GM23338 (cell line): ENCODE data around the gene STK24. TPM values are rescaled to one million over a fixed set of nuclear protein-coding genes. Genes with fewer than 3 reads are reported as not detected.

Source experiments
- ATAC-seq: fragments of 200-7000 bp; cut with Tn5 transposase; 3 replicates; pipeline ENCODE4 v1.9.1; 2020
- DNase-seq: peaks from one replicate; pipeline ENCODE4 v3.0.0-alpha.2; 2015; ENCODE audit warnings: low spot score
- H2AFZ ChIP-seq: fragments of 200-600 bp; sonication (generic); 2 replicates; pipeline ENCODE4 v1.8.0; 2016; ENCODE audit warnings: antibody characterized with exemption, mild to moderate bottlenecking, moderate library complexity
- H3F3A ChIP-seq: fragments of 200-600 bp; sonication (generic); replicated peaks from 2 replicates; pipeline ENCODE4 v1.8.0; 2017; ENCODE audit warnings: antibody characterized with exemption, mixed run types, low read depth
- H3K27ac ChIP-seq: fragments of 200-600 bp; sonication (generic); 2 replicates; pipeline ENCODE4 v1.6.1; 2016; ENCODE audit warnings: low read depth
- H3K27me3 ChIP-seq: fragments of 200-600 bp; sonication (generic); 2 replicates; pipeline ENCODE4 v1.8.0; 2016; ENCODE audit warnings: mild to moderate bottlenecking, mixed run types, moderate library complexity; ENCODE audit not compliant: insufficient read depth
- H3K36me3 ChIP-seq: fragments of 200-600 bp; sonication (generic); 2 replicates; pipeline ENCODE4 v1.8.0; 2016; ENCODE audit warnings: mild to moderate bottlenecking; ENCODE audit not compliant: insufficient read depth
- H3K4me1 ChIP-seq: fragments of 200-600 bp; sonication (generic); 2 replicates; pipeline ENCODE4 v1.8.0; 2016; ENCODE audit warnings: mild to moderate bottlenecking, moderate library complexity; ENCODE audit not compliant: insufficient read depth
- H3K4me2 ChIP-seq: fragments of 200-600 bp; sonication (generic); 2 replicates; pipeline ENCODE4 v1.7.1; 2017; ENCODE audit warnings: mixed run types
- H3K4me3 ChIP-seq: fragments of 200-600 bp; sonication (generic); 2 replicates; pipeline ENCODE4 v1.6.1; 2016; ENCODE audit warnings: mixed run types
- H3K79me2 ChIP-seq: fragments of 200-600 bp; sonication (generic); replicated peaks from 2 replicates; pipeline ENCODE4 v1.8.0; 2017; ENCODE audit warnings: mild to moderate bottlenecking; ENCODE audit not compliant: insufficient read depth
- H3K9me2 ChIP-seq: fragments of 200-600 bp; sonication (generic); 2 replicates; pipeline ENCODE4 v1.8.0; 2017; ENCODE audit not compliant: insufficient read depth
- H4K20me1 ChIP-seq: fragments of 200-600 bp; sonication (generic); replicated peaks from 2 replicates; pipeline ENCODE4 v1.8.0; 2017; ENCODE audit warnings: mild to moderate bottlenecking; ENCODE audit not compliant: insufficient read depth
- H3K27ac Mint-ChIP-seq: 2 replicates; pipeline ENCODE4 v1.8.0; 2020; ENCODE audit warnings: inconsistent platforms, mild to moderate bottlenecking, moderate library complexity, mixed read lengths
- H3K27me3 Mint-ChIP-seq: 3 replicates; pipeline ENCODE4 v1.8.0; 2022; ENCODE audit warnings: low read depth, mild to moderate bottlenecking, moderate library complexity, mixed read lengths, inconsistent platforms; ENCODE audit not compliant: insufficient read depth, poor library complexity
- H3K36me3 Mint-ChIP-seq: 3 replicates; pipeline ENCODE4 v1.8.0; 2021; ENCODE audit warnings: low read depth, mild to moderate bottlenecking, inconsistent platforms, moderate library complexity, mixed read lengths
- H3K4me1 Mint-ChIP-seq: 3 replicates; pipeline ENCODE4 v1.8.0; 2020; ENCODE audit warnings: mild to moderate bottlenecking, inconsistent platforms, mixed read lengths
- H3K4me3 Mint-ChIP-seq: 3 replicates; pipeline ENCODE4 v1.8.0; 2021; ENCODE audit warnings: moderate library complexity, mild to moderate bottlenecking, inconsistent platforms, mixed read lengths
- H3K9me3 Mint-ChIP-seq: 3 replicates; pipeline ENCODE4 v1.8.0; 2020; ENCODE audit warnings: moderate library complexity, mild to moderate bottlenecking, inconsistent platforms, mixed read lengths
- CREB1 ChIP-seq: fragments of 250-450 bp; sonication (Bioruptor Pico); IDR thresholded peaks from 2 replicates; pipeline ENCODE4 v1.5.0; 2020; ENCODE audit warnings: low read depth, mild to moderate bottlenecking, moderate library complexity
- EZH2 ChIP-seq: fragments of 200-600 bp; sonication (generic); IDR thresholded peaks from one replicate; pipeline ENCODE4 v1.8.0; 2017; ENCODE audit warnings: antibody characterized with exemption, mild to moderate bottlenecking, low read depth; ENCODE audit not compliant: unreplicated experiment
- EZH2phosphoT487 ChIP-seq: fragments of 200-600 bp; sonication (generic); IDR thresholded peaks from one replicate; pipeline ENCODE4 v1.8.1; 2018; ENCODE audit warnings: antibody characterized with exemption; ENCODE audit not compliant: unreplicated experiment
- NANOG ChIP-seq: IDR thresholded peaks from 2 replicates; pipeline ENCODE4 v1.6.1; 2016; ENCODE audit warnings: antibody characterized with exemption, borderline replicate concordance
- POLR2AphosphoS5 ChIP-seq: IDR thresholded peaks from 2 replicates; pipeline ENCODE4 v1.6.1; 2016; ENCODE audit warnings: antibody characterized with exemption, low read depth
- STAT1 ChIP-seq: IDR thresholded peaks from one replicate; pipeline ENCODE4 v1.6.1; 2016; ENCODE audit warnings: antibody characterized with exemption; ENCODE audit not compliant: unreplicated experiment
- ZNF114 ChIP-seq: fragments of 250-450 bp; sonication (Bioruptor Pico); IDR thresholded peaks from 2 replicates; pipeline ENCODE4 v1.5.0; 2020; ENCODE audit warnings: mild to moderate bottlenecking, moderate library complexity
- ZNF331 ChIP-seq: fragments of 250-450 bp; sonication (Bioruptor Pico); IDR thresholded peaks from 2 replicates; pipeline ENCODE4 v1.5.0; 2020; ENCODE audit warnings: low read depth, mild to moderate bottlenecking, moderate library complexity
- polyA plus RNA-seq: library from polyadenylated mRNA; unstranded; fragments of >200 nt; fragmentation: Nextera tagmentation; extraction: Ambion mirVana; gene quantifications from 2 replicates; pipeline ENCODE4 v1.2.1, GENCODE V29; 2016
- total RNA-seq: library from RNA; depleted of rRNA; stranded (reverse); fragments of >200 nt; shearing (Covaris generic); gene quantifications from 2 replicates; pipeline ENCODE4 v1.2.3, GENCODE V29; 2014
- TF ChIP-seq, protein P1 (sequence below): IDR thresholded peaks from 2 replicates; pipeline ENCODE4 v1.6.1; 2016; ENCODE audit warnings: antibody characterized with exemption
- TF ChIP-seq, protein P2 (sequence below), 2 experiments: fragments of 200-600 bp in 1 of 2; sonication (generic) in 1 of 2; conservative IDR thresholded peaks; 2 replicates each; pipeline versions ENCODE4 v1.5.1 to v1.6.1; 2016 to 2017; ENCODE audit warnings: antibody characterized with exemption in 2 of 2, low read depth in 2 of 2, mild to moderate bottlenecking in 2 of 2, moderate library complexity in 1 of 2
- TF ChIP-seq, protein P3 (sequence below): IDR thresholded peaks from one replicate; pipeline ENCODE4 v1.6.1; 2018; ENCODE audit warnings: antibody characterized with exemption; ENCODE audit not compliant: unreplicated experiment

The STK24 gene
- total and polyA plus RNA-seq, 2 experiments from 2014 or later = 56.5 to 144 TPM

DNA sequence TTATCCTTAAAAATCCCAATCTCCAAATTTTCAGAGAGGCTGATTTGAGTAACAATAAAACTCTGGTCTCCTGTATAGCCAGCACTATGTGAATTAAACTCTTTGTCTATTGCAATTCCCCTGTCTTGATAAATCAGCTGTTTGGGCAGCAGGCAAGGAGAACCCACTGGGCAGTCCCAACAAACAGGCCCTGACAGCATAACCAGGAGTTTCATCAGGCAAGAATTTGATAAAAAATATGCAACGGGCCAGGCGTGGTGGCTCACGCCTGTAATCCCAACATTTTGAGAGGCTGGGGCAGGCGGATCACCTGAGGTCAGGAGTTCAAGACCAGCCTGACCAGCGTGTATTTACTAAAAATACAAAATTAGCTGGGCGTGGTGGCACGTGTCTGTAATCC lies 42.1 kb downstream of the STK24 start:
- no peaks in the 10 kb centered on the region for H3K36me3 Mint-ChIP-seq
- no peak overlapping the region for H2AFZ ChIP-seq
- H3K27ac Mint-ChIP-seq = no peak overlapping the region
- peak overlapping the region; percentile 20; the same call in 1 of the 2 replicates for H3K27ac ChIP-seq
- H3K4me2 ChIP-seq = no peak overlapping the region
- peaks cover 9% of the 10 kb centered on the region for H3K27me3 Mint-ChIP-seq
- H3K4me1 Mint-ChIP-seq = peaks cover 63% of the 10 kb centered on the region
- no peak overlapping the region for H3K4me3 ChIP-seq
- H3K9me3 Mint-ChIP-seq = no peaks in the 10 kb centered on the region; the same call in 2 of the 3 replicates
- no peak for ATAC-seq
- H3K36me3 ChIP-seq = no peaks in the 10 kb centered on the region
- peaks cover 93% of the 10 kb centered on the region for H4K20me1 ChIP-seq
- DNase-seq = no peak
- TF ChIP-seq EZH2 (no peak), STAT1 (no peak), NANOG (no peak), EZH2phosphoT487 (no peak), ZNF331 (no peak)
- TF ChIP-seq, protein P1, sequence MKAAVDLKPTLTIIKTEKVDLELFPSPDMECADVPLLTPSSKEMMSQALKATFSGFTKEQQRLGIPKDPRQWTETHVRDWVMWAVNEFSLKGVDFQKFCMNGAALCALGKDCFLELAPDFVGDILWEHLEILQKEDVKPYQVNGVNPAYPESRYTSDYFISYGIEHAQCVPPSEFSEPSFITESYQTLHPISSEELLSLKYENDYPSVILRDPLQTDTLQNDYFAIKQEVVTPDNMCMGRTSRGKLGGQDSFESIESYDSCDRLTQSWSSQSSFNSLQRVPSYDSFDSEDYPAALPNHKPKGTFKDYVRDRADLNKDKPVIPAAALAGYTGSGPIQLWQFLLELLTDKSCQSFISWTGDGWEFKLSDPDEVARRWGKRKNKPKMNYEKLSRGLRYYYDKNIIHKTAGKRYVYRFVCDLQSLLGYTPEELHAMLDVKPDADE = no peak
- H3K9me2 ChIP-seq = no peaks in the 10 kb centered on the region
- H3F3A ChIP-seq = no peaks in the 10 kb centered on the region
- H3K4me1 ChIP-seq = peaks cover 18% of the 10 kb centered on the region
- no peaks in the 10 kb centered on the region for H3K27me3 ChIP-seq
- no peak overlapping the region for H3K4me3 Mint-ChIP-seq
- H3K79me2 ChIP-seq = peaks cover 100% of the 10 kb centered on the region

DNA sequence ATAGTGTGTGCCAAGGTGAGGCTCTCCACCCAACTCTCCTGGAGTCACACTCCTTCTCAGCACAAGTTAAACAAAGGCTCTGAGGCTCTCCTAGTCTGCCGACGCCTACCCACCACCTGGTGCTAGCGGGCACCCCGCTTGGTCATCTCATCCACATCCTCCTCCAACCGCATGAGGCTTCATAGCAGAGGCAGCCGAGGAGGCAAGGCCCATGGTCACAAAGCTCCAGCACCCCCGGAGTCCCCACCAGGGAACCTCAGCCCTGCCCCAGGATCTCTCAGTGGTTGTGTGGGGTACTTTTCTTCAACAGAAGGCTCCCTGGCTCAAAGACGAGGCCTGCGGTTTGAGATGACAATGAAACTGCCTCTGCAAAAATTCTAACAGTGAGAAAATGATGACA lies 43.0 kb downstream of the STK24 start:
- no peak overlapping the region for H3K4me3 ChIP-seq
- H3K4me2 ChIP-seq = no peak overlapping the region
- H3K4me1 Mint-ChIP-seq = peaks cover 65% of the 10 kb centered on the region
- no peak overlapping the region for H2AFZ ChIP-seq
- no peaks in the 10 kb centered on the region for H3K36me3 ChIP-seq
- H3F3A ChIP-seq = no peaks in the 10 kb centered on the region
- no peaks in the 10 kb centered on the region for H3K9me2 ChIP-seq
- no peaks in the 10 kb centered on the region for H3K27me3 ChIP-seq
- no peaks in the 10 kb centered on the region; the same call in 2 of the 3 replicates for H3K9me3 Mint-ChIP-seq
- H3K79me2 ChIP-seq = peaks cover 100% of the 10 kb centered on the region
- H3K27ac Mint-ChIP-seq = peak overlapping the region; percentile 24; the same call in 1 of the 2 replicates
- ATAC-seq (peak; percentile 12; the same call in 1 of the 3 replicates), DNase-seq (no peak)
- peaks cover 90% of the 10 kb centered on the region for H4K20me1 ChIP-seq
- peaks cover 26% of the 10 kb centered on the region for H3K4me1 ChIP-seq
- H3K27me3 Mint-ChIP-seq = peaks cover 10% of the 10 kb centered on the region
- no peak overlapping the region for H3K27ac ChIP-seq
- H3K36me3 Mint-ChIP-seq = no peaks in the 10 kb centered on the region
- no peak overlapping the region for H3K4me3 Mint-ChIP-seq
- no peak for TF ChIP-seq POLR2AphosphoS5
- no peak for TF ChIP-seq CREB1 (CRISPR knock-in tag)
- TF ChIP-seq EZH2phosphoT487 = no peak
- TF ChIP-seq, protein P2, sequence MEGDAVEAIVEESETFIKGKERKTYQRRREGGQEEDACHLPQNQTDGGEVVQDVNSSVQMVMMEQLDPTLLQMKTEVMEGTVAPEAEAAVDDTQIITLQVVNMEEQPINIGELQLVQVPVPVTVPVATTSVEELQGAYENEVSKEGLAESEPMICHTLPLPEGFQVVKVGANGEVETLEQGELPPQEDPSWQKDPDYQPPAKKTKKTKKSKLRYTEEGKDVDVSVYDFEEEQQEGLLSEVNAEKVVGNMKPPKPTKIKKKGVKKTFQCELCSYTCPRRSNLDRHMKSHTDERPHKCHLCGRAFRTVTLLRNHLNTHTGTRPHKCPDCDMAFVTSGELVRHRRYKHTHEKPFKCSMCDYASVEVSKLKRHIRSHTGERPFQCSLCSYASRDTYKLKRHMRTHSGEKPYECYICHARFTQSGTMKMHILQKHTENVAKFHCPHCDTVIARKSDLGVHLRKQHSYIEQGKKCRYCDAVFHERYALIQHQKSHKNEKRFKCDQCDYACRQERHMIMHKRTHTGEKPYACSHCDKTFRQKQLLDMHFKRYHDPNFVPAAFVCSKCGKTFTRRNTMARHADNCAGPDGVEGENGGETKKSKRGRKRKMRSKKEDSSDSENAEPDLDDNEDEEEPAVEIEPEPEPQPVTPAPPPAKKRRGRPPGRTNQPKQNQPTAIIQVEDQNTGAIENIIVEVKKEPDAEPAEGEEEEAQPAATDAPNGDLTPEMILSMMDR (conservative IDR thresholded peaks at IDR 0.05; ENCODE audit: low read depth in 2 of 2) = no peak
- TF ChIP-seq, protein P1 = no peak
- TF ChIP-seq ZNF331 = no peak
- no peak for TF ChIP-seq STAT1
- no peak for TF ChIP-seq ZNF114 (CRISPR knock-in tag)
- no peak for TF ChIP-seq NANOG
- TF ChIP-seq, protein P3, sequence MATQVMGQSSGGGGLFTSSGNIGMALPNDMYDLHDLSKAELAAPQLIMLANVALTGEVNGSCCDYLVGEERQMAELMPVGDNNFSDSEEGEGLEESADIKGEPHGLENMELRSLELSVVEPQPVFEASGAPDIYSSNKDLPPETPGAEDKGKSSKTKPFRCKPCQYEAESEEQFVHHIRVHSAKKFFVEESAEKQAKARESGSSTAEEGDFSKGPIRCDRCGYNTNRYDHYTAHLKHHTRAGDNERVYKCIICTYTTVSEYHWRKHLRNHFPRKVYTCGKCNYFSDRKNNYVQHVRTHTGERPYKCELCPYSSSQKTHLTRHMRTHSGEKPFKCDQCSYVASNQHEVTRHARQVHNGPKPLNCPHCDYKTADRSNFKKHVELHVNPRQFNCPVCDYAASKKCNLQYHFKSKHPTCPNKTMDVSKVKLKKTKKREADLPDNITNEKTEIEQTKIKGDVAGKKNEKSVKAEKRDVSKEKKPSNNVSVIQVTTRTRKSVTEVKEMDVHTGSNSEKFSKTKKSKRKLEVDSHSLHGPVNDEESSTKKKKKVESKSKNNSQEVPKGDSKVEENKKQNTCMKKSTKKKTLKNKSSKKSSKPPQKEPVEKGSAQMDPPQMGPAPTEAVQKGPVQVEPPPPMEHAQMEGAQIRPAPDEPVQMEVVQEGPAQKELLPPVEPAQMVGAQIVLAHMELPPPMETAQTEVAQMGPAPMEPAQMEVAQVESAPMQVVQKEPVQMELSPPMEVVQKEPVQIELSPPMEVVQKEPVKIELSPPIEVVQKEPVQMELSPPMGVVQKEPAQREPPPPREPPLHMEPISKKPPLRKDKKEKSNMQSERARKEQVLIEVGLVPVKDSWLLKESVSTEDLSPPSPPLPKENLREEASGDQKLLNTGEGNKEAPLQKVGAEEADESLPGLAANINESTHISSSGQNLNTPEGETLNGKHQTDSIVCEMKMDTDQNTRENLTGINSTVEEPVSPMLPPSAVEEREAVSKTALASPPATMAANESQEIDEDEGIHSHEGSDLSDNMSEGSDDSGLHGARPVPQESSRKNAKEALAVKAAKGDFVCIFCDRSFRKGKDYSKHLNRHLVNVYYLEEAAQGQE = no peak
